GM08714 (cell line): ENCODE data around the gene SLX4IP.

ENCODE experiments used
- H3K4me3 ChIP-seq: fragments of 200-500 bp; sonication (Bioruptor generic); 2 replicates; pipeline ENCODE4 v1.5.1; 2014; ENCODE audit warnings: mild to moderate bottlenecking, low read length, inconsistent platforms
- ZNF274 ChIP-seq: IDR thresholded peaks from 2 replicates; pipeline ENCODE4 v1.6.1; 2012; ENCODE audit warnings: mild to moderate bottlenecking, low read depth, low read length

The SLX4IP gene

DNA sequence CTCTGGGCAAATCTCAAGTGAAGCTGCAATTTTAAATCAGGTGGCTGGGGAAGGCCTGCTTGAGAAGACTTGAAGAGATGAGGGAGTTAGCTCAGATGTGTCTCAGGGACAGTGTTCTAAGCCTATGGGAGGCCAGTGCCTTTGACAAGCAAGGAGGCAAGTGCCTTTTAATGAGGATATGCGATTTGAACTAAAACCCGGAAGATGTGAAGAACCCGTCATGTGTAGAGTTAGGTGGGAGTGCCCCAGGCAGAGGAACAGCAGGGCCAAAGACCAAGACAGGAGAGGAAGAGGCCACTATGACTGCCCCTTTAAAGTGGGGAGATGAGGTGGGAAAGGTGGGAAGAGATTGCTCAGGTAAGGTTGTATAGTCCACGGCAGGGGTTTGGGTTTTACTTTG lies 71.9 kb downstream of the SLX4IP start:
- H3K4me3 ChIP-seq: no peak overlapping the region
- no peak for TF ChIP-seq ZNF274

DNA sequence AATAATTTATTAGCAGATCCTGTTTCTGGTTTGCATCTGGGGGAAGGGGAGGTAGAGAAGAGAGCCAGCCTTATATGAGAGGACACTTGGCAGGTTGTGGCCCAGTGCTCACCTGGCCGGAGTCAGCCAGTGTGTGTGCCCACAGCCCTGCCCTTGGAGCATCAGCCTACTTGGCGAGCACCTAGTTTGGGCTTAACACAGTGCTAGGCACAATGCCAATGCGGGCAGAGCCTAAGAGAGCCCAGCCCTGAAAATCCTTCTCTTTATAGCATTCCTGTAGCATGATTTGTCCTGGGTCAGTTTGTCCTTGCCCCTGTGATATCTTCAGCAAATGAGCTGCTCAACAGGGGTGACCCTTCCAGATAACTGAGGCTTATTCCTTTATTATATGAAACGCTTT lies 73.0 kb downstream of the SLX4IP start:
- no peak overlapping the region for H3K4me3 ChIP-seq
- TF ChIP-seq ZNF274: no peak

DNA sequence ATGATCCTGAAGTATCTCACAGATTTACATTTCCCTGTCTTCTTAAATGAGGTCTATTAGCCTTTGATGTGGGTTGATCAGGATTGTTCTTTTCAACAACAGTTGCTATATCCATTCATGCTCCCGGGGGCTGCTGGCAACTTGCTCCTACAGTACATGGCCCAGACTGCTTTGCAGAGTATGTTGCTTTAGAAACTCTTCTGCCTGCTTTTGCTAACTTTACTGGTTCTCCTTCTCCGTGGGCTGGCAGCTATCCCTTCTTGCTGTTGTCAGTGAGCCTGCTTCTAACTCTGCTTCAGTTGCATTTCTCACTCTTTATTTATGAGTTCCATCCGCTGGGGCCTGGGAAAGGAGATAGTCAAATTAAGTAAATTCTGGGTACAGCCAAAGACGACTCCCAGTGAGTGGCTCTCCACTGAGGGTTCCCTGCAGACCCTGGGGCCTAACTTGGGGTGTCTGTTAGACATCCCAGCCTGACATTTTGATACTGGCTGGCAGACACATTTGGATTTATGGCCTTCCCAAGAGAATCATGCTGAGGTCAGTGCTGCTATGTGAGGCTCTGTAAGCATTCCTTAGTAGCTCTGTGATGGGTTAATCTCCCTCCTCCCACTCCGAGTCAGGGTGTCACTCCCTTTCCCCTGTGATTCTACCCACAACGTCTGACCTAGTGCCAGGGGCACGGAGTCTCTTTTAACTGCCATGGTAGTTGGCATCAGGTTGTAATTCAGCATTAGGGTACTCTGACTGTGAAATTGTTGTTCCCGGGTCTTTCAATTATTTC lies 73.6 kb downstream of the SLX4IP start:
- no peak overlapping the region for H3K4me3 ChIP-seq

DNA sequence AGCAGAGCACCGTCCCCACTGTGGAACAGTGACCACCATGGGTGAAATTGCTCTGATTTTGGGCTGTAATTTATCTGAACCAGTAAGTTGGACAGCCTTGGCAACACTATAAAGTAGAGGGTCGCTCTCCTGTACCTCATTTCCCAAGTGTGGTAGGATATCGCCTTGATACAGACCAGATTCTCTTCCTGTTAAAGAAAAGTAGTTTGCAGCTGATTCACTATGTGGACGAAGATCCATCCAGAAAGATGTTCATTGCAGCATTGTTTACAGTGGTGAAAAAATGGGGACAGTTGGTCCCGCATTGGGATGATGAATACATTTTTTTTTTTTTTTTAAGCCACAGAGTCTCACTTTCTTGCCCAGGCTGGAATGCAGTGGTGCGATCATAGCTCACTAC lies 74.3 kb downstream of the SLX4IP start:
- H3K4me3 ChIP-seq: no peak overlapping the region
- TF ChIP-seq ZNF274: no peak

More for the DNA sequence above, 73.6 kb downstream of the SLX4IP start:
- TF ChIP-seq ZNF274: no peak

DNA sequence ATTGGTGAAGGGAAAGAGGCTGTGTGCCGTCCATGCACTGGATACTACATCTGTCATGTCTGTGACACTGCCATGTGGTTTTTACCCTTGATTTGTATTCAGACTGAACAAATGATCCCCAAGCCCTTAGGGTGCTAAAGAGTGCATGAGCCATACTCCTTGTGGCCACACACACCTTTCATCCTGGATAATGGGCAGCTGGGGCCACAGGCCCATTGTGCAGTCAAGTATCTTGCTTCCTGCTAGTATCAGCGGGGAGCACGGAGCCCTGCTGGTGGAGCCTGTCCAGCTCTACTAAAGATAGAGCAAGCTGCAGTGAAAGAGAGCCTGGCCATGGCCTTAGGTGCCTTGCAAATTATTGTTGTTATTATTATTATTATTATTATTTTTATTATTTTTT lies 75.1 kb downstream of the SLX4IP start:
- TF ChIP-seq ZNF274: no peak
- H3K4me3 ChIP-seq: no peak overlapping the region

DNA sequence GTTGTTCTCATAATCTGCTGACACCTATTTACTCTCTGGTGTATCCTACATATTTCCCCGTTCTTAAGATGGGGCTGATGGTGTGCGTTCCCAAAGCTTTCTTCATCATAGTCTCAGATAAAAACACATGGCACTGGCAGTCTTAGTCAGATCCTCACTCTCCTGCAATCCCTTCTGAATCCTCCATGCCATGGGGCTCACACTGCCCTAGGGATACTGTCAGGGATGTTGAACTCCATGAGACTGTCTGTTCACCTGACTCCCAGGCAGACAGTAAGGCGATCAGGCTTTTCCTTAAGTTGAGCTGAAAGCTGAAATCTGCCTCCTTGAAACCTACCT lies 76.0 kb downstream of the SLX4IP start:
- peak overlapping the region; percentile 40; the same call in 1 of the 2 replicates for H3K4me3 ChIP-seq
- no peak for TF ChIP-seq ZNF274

DNA sequence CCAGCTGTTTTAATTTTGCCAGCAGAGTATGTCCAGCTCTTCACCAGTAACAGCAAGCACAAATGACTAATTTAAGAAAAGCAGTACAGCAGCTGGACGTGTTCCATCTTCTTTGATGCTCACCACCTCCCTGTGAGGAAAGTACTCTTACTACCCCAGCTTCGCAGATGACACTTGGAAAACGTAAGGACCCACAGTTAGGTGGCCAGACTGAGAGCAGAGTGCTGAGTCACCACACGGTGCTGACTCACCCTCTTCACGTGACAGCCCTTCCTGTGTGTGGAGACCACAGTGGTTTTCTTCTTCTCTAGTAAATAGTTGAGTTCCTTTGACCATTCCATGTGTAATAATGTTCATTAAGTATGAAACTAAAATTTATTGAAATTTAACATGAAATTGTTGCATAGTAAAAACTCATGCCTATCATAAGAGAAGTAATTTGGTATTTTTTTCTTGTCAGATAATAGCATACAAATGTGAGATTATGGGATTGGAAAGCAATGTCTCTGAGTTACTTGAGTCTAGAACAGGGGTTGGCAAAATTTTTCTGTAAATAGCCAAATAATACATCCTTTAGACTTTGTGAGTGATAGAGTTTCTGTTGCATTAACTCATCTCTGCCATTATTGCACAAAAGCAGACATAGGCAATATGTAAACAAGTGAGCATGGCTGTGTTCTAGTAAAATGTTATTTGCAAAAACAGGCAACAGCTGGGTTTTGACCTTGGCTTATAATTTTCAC lies 76.6 kb downstream of the SLX4IP start:
- H3K4me3 ChIP-seq: peak overlapping the region; percentile 40; the same call in 1 of the 2 replicates
- TF ChIP-seq ZNF274: no peak

DNA sequence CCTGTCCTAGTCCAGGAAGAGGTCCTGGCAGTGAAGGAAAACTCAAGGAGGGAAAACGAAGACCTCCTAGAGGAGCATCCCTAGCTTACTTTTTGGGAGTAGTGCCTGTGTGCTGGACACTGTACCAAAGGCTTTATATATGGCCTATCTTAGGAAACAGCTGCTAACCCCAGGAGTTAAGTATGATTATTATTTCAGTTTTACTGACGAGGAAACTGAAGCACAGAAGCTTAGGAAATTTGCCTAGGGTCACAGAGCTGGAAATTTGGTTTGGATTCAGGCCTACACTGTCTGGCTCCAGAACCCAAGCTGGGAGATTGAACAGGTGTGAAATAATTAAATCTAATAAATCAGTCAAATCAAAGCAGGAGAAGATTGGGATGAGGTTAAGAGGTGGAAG lies 78.0 kb downstream of the SLX4IP start:
- H3K4me3 ChIP-seq: no peak overlapping the region
- no peak for TF ChIP-seq ZNF274

DNA sequence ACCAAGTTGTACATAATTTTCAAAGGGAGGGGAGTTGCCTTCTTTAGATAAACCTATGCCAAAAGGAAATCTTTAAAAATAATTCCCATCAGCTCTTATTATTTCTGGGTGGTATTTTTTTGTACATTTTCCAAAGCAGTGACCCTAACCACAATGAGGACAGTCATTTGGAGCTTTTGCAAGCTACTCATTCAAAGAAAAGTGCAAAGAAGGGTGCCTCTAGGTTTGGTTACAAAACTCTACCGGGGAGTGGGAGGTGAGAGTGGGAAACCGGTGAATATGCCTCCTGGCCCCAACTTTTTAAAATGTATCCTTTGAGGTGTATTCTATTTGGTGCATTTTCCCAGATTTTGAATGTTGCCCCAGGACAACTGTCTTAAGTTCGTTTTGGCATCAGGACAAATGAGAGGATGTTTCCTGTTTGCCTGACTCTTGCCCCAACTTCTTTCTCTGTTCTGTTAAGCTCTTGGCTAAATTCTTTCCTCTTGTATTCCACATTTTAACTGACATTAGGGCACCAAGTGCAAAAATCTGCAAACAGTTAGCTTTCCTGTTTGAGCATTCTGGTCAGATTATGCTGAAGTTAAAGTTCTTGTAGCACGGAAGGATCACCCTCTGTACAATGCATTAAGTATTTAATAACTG lies 78.9 kb downstream of the SLX4IP start:
- no peak overlapping the region for H3K4me3 ChIP-seq
- TF ChIP-seq ZNF274: no peak

DNA sequence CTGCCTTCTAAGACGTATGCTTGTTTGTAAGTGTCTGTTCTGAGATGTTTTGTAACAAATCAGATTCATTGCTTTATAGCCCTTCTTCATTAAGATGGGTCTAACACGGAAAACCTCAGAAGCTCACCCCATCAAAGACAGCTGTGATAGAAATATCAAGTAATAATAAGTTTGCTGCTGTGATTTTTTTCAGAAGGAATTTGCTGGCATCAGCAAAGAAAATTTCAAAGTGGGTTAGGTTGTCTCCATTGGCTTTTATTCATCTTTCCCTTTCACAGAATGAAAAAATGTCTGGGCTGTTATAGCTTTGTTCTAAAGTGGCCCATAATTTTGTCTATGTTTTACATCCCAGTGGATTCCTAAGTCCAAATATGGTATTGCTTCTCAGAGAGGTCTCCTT lies 81.4 kb downstream of the SLX4IP start:
- TF ChIP-seq ZNF274: no peak
- H3K4me3 ChIP-seq: no peak overlapping the region

DNA sequence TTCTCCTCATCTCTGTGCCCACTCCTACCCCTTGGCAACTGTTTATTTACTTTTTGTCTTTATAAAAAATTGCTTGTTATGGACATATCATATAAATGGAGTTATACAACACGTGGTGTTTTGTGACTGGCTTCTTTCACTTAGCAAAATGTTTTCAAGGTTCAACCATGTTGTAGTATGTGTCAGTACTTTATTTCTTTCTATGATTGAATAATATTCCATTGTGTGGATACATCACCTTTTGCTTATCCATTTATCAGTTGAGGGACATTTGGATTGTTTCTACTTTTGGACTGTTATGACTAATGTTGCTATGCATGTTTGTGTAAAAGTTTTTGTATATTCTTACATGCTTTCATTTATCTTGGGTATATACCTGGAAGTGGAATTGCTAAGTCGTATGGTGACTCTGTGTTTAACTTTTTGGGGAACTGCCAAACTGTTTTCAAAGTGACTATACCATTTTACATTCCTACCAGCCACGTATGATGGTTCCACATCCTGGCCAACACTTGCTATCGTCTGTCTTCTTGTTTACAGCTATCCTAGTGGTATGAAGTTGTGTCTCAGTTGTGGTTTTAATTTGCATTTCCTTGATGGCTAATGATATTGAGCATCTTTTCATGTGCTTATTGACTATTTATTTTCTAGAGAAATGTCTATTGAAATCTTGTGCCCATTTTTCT lies 84.4 kb downstream of the SLX4IP start:
- no peak overlapping the region for H3K4me3 ChIP-seq
- no peak for TF ChIP-seq ZNF274

DNA sequence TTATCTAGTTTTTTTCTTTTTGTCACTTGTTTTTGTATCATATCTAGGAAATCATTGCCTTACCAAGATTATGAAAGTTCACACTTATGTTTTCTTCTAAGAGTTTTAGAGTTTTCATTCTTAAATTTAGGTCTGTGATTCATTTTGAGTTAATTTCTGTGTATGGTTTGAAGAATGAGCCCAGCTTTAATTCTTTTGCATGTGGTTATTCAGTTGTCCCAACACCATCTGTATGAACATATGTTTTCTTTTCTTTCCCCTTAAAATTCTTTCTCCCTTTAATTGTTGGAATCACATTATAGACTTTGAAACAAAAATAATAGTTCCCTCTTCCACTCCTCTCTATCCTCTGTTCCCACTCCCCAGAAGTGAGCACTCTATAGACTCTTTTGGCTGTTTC lies 85.4 kb downstream of the SLX4IP start:
- TF ChIP-seq ZNF274: no peak

DNA sequence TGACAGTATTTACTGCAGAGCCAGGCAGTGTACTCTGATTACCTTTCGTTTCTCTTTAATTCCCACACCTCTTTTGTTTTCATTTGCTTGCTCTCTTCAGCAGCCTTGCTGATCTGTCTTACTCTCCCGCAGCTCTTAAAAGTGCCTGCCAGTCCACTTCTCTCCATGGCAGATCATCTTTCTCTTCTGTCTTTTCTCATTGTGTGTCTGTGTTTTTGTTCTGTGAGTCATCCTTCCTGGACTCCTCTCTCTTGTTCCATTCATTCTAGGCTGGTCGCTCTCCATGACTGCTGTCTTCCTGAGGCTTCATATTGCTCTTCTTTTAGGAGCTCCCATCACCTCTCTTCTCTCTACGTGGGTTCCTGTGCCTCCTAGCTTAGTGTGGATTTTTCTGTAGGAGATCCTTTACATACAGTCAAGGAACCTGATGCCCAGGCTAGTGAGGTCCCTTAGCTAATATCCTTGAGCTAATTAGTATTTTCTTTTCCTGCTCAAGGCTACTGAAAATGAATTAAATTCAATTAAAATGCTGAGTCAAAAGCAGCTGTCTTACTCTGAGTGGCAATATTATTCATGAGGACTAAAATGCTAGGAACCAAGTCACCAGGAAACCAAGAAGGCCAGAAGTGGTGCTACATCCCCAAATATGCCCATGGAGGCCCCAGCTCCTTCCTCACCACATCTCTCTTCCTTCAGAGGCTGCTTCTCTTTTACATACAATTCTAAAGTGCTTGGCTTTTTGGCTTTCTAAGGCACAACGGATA lies 86.1 kb downstream of the SLX4IP start:
- no peak for TF ChIP-seq ZNF274
- H3K4me3 ChIP-seq: no peak overlapping the region

More for the DNA sequence above, 85.4 kb downstream of the SLX4IP start:
- H3K4me3 ChIP-seq: no peak overlapping the region

DNA sequence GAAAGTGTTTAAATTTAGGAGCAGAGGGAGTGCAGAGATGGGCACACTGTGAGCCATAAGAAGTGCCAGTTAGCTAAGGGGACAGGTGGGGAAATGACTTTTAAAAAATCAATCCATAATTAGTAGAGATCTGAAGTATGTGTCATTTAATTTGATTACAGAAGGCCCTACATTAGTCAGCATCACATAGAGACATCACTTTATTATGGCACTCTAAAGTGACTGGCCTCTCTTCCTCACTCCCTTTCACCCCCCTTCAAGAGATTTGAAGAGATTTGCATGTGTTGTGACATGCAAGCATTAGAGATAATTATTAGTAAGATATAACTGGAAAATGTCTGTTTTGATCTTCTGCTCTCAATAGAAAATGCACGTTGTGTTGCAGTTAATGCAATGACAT lies 86.7 kb downstream of the SLX4IP start:
- no peak overlapping the region for H3K4me3 ChIP-seq
- TF ChIP-seq ZNF274: no peak
